Fibroblast of mammary gland (primary cell): ENCODE results near the gene LGALS16.
"Not testable (repeated sequence)": the region's sequence is repeated elsewhere in the genome, so short reads cannot be mapped to it uniquely, and the experiment has no call there.

ENCODE experiments used
- DNase-seq: peaks from one replicate; pipeline ENCODE4 v3.0.0-alpha.2; 2010; ENCODE audit warnings: low read depth
- H3K4me3 ChIP-seq: 2 replicates; pipeline ENCODE4 v1.5.1; 2011; ENCODE audit warnings: low read depth, mild to moderate bottlenecking, low read length, moderate library complexity; ENCODE audit not compliant: control insufficient read depth
- CTCF ChIP-seq: conservative IDR thresholded peaks from 2 replicates; pipeline ENCODE4 v1.5.1; 2011; ENCODE audit warnings: low read depth, low read length, inconsistent platforms; ENCODE audit not compliant: control insufficient read depth, insufficient read depth

The LGALS16 gene

GRCh38 chr19:39686739-39687138, 31.0 kb downstream of the LGALS16 start:
- H3K4me3 ChIP-seq: no peak overlapping the region
- TF ChIP-seq CTCF: no peak
- DNase-seq: no peak

GRCh38 chr19:39688637-39689036, 32.9 kb downstream of the LGALS16 start:
- H3K4me3 ChIP-seq, DNase-seq: not testable (repeated sequence)

DNA sequence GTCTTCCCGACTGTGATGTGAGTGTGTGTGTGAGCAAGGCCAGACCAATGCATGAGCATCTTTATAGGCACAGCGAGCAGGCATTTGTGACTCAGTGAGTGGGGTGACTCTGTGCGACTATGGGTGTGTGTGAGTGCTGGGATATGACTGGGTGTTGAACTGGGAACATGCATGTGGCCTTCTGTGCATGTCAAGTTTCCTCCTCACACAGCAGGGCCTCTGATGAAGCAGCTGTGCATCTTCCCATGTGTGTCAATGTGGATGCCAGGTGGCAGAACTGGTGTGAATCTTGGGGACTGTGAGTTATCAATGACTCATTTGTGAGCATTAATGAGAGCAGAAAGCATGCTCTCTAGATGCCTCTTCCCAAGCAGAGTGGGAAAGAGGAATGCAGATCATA, 36.5 kb downstream of the LGALS16 start:
- no peak overlapping the region for H3K4me3 ChIP-seq
- DNase-seq: peak; percentile 5
- no peak for TF ChIP-seq CTCF

DNA sequence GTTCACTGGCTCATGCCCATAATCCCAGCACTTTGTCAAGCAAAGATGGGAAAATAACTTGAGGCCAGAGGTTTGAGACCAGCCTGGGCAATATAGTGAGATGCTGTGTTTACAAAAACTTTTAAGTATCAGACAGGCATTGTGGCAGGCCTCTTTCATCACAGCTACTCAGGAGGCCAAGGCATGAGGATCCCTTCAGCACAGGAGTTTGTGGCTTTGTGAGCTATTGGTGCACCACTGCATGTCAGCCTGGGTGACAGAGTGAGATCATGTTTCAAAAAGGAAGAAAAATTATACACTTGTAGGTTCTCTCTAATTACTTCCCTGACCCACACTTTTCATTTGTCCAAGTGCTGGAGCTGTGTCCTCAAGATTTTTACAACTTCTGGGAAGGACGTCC, 37.1 kb downstream of the LGALS16 start:
- H3K4me3 ChIP-seq: no peak overlapping the region
- no peak for TF ChIP-seq CTCF
- DNase-seq: no peak

DNA sequence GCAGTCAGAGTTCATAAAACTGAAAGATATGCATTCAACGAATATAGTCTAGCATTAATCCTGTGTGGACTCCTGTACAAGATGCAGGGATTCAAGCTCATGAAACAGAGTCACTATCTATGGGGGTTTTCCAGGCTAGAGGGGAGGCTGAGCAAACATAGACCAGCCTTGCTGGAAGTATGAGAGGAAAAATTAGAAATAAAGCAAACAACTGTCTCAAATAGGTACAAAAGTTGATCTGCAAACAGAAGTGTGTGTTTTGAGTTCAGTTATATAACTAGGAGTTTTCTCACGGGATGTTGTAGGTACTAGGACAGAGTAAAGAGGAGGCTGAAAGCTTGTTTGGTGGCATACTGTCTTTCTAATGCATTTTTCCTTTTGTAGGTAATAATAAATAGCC, 40.0 kb downstream of the LGALS16 start:
- DNase-seq: no peak
- no peak for TF ChIP-seq CTCF
- no peak overlapping the region for H3K4me3 ChIP-seq

GRCh38 chr19:39696387-39696786, 40.7 kb downstream of the LGALS16 start:
- peak; percentile 40 for DNase-seq

GRCh38 chr19:39698535-39698934, 42.8 kb downstream of the LGALS16 start:
- no peak overlapping the region for H3K4me3 ChIP-seq
- no peak for TF ChIP-seq CTCF
- DNase-seq: no peak

More at GRCh38 chr19:39696387-39696786, 40.7 kb downstream of the LGALS16 start:
- TF ChIP-seq CTCF: no peak
- no peak overlapping the region for H3K4me3 ChIP-seq

- H3K4me3 ChIP-seq: no peak overlapping the region
- DNase-seq: no peak
- no peak for TF ChIP-seq CTCF
Measured at GRCh38 chr19:39701291-39701690, 45.6 kb downstream of the LGALS16 start.
